HG03378 (cell line): ENCODE results near the gene SPACDR.
A peak's percentile ranks its signal among the peaks of the same experiment; 100 is the strongest.

Experiments
- ATAC-seq: cut with Tn5 transposase; IDR thresholded peaks from one replicate; pipeline ENCODE4 v1.9.1; 2021; ENCODE audit warnings: mild to moderate bottlenecking, moderate library complexity; ENCODE audit not compliant: unreplicated experiment

The SPACDR gene

GRCh38 chr7:100485471-100485876, 21.4 kb upstream of the SPACDR start:
- ATAC-seq = no peak

- no peak for ATAC-seq
Observed at GRCh38 chr7:100484673-100485045, 20.6 kb upstream of the SPACDR start.

GRCh38 chr7:100483722-100484672, 19.9 kb upstream of the SPACDR start, which contains the start of gene NYAP1:
Gene NYAP1, plus strand, starts transcription at chr7:100483927. Its CDS starts 1,385 bp downstream, at chr7:100485312.
- ATAC-seq = no peak

GRCh38 chr7:100483090-100483721, 19.1 kb upstream of the SPACDR start:
- ATAC-seq = no peak

- ATAC-seq = no peak
Observed at GRCh38 chr7:100482728-100483089, 18.6 kb upstream of the SPACDR start.

GRCh38 chr7:100481466-100481865, 17.4 kb upstream of the SPACDR start:
- no peak for ATAC-seq

- peak; percentile 52 for ATAC-seq
Observed at GRCh38 chr7:100478958-100479660, 15.0 kb upstream of the SPACDR start, which contains the start of gene TSC22D4. Gene TSC22D4, minus strand, starts transcription at chr7:100479214. Its CDS starts 1,176 bp downstream, at chr7:100478038.

GRCh38 chr7:100477871-100478267, 13.8 kb upstream of the SPACDR start:
- ATAC-seq = no peak

- ATAC-seq = no peak
Observed at GRCh38 chr7:100476903-100477870, 13.1 kb upstream of the SPACDR start.

GRCh38 chr7:100476101-100476780, 12.2 kb upstream of the SPACDR start:
- no peak for ATAC-seq

- ATAC-seq = no peak
Observed at GRCh38 chr7:100475549-100475948, 11.5 kb upstream of the SPACDR start.

- ATAC-seq = no peak
Observed at GRCh38 chr7:100472854-100473499, 8.9 kb upstream of the SPACDR start.

GRCh38 chr7:100472121-100472851, 8.2 kb upstream of the SPACDR start:
- no peak for ATAC-seq

GRCh38 chr7:100471021-100471420, 7.0 kb upstream of the SPACDR start:
- ATAC-seq = no peak

GRCh38 chr7:100469227-100470044, 5.4 kb upstream of the SPACDR start:
- ATAC-seq = no peak

- no peak for ATAC-seq
Observed at GRCh38 chr7:100467638-100468373, 3.7 kb upstream of the SPACDR start.
